Measurements from ENCODE around the gene SYNDIG1.
"Not testable (repeated sequence)": the region's sequence is repeated elsewhere in the genome, so short reads cannot be mapped to it uniquely, and the experiment has no call there.

Gene SYNDIG1

DNA sequence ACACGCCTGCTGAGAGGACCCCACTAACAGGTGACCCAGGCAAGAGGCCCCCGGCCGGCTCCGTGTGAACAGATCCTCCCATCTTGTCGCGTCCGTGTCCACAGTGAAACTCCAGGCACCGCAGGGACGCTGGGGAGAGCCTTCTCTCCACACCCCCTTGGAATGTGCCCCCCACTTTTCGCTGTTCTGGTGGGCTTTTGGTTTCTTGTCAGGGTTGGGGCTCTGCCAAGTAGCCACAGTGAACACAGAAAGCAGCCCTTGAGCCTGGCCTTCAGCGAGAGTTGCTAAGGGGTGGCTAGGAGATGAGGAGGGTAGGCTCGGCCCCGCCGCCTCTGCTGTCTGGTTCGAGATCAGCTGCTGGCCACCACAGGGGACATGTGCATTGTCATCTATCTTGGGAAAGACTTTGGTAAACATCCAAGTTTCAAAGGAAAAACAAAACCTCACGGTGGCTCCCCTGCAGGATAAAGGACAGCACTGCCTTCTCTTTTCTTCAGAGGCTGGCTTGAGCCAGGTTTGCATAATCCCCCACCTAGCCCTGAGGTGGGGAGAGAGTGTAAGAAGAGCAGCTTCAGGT lies 22.7 kb downstream of the SYNDIG1 start:
- no peak for DNase-seq (ENCODE audit: low read depth in 4 of 4, low spot score in 1 of 4)

DNA sequence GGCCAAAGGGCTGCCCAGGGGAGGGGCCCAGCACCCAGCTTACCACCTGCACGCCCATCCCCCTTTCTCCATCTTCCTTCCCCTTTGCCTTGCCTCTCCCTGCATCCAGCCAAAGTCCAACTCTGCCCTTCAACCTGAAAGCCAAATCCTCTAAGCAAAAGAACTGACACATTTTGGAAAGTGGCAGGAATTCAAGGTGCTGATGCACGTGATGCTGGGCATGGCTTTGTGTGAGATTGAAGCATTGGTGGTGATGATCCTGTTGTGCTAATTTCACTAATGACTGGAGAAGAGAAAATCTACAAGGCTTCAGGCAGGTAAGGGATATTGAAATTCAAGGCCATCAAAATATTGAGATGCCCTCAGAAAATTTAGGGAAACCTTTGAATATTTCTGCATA lies 23.3 kb downstream of the SYNDIG1 start:
- DNase-seq (ENCODE audit: low read depth in 4 of 4, low spot score in 1 of 4): no peak

DNA sequence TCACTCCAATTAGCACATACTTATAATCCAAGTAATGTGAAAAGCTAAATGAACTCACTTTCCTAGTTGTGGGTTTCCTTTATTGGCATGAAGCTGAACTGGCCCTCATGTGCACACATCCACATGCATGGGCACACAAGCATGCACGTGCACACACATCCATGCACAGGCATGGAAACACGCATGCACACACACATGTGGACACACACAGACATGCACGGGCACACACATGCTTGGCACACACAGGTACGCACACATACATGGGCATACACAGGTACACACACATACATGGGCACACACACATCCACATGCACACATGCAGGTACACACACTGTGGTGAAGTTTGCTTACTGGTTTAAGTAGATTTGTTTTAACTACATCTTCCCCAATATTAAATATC lies 23.8 kb downstream of the SYNDIG1 start:
- no peak for DNase-seq (ENCODE audit: low read depth in 4 of 4, low spot score in 1 of 4)

DNA sequence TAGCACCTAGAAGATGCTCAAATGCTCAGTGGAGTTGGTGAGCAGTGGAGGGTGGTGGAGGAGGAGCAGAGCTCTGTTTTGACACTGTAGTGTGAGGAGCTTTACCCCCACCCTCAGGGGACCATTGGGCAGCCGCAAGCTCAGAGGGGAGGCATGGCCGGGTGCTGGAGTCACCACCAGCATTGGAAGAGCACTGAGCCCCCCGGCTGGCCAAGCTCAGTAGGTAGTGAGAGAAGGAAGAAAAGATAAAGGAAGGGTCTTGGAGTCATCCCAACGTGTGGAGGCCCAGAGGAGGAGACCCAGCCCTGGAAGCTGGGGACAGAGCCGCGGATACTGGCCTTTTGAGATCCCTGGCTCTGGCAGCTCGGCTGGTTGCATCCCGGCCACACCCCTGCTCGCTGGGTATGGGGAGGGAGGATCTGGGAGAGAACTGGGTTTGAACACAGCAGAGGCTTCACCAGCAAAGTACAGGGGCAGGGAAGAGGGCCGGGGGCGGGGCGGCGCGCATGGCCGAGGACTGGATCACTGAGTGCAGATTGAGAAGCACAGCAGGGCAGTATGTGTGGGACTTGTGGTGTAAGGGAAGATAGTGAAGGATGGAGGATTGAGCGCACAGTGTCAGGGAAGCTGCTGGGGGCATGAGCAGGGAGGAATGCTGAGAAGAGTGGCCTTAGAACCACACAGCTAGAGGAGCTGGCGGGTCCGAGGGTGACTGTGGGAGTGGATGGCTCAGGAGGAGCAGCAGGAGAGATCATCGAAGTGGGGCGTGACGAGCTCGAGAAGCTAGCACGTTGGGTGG lies 24.4 kb downstream of the SYNDIG1 start:
- DNase-seq (ENCODE audit: low read depth in 4 of 4, low spot score in 1 of 4): no peak

DNA sequence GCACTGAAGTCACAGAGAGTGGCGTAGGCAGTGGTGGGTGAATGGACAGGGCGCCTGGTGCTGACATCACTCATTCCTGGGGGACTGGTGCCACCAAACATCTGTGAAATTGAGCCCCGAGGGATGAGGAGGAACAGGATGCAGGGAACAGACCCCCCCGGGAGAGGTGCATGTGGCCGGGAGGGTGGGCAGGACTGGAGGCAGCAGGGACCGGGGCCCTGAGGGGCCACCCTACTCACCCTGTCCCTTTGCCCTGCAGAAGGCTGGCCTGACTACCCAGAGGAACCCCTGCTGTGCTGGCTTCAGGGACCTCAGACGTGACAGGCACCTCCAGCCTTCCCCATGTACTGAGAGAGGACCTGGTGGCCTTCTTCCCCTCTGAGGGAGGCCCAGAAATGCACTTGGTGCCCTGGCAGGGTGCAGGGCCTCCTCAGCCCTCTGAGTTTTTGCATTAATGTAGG lies 25.1 kb downstream of the SYNDIG1 start:
- DNase-seq (ENCODE audit: low read depth in 4 of 4, low spot score in 1 of 4): no peak

DNA sequence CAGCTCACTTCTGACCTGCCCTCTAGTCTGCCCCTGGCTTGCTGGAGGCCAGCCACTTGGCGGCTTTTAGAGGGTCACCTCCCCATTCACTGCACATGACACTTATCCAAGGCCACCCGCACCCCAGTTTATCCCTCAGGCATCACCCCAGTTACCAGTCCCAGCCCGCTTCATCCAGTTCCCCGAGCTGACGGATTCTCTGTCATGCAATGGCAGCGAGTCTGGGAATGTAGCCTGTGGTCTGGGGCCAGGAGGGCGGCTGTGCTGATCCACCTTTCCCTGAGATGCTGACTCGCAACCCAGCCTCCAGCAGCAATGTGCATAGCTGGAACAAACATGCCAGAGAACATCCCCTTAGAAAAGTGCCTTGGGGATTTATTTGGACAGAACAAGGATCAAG lies 25.8 kb downstream of the SYNDIG1 start:
- no peak for DNase-seq (ENCODE audit: low read depth in 4 of 4, low spot score in 1 of 4)

DNA sequence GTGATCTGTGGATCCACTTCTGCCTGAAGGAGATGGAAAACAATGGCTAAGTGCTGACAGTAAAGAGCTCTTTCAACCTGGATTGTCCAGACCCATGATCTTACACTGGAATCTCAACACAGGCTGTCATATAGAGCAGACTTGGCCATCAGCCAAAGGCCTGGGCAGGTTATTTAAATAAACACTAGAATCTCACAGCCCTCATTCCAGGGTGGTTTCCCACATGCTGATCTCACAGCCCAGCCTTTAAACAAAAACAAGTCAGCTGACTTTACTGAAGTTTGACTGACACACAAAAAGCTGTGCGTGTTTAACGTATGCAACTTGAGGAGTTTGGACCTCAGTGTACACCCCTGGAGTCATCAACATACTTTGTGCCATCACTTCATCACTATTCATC lies 28.4 kb downstream of the SYNDIG1 start:
- DNase-seq (ENCODE audit: low read depth in 4 of 4, low spot score in 1 of 4): no peak

DNA sequence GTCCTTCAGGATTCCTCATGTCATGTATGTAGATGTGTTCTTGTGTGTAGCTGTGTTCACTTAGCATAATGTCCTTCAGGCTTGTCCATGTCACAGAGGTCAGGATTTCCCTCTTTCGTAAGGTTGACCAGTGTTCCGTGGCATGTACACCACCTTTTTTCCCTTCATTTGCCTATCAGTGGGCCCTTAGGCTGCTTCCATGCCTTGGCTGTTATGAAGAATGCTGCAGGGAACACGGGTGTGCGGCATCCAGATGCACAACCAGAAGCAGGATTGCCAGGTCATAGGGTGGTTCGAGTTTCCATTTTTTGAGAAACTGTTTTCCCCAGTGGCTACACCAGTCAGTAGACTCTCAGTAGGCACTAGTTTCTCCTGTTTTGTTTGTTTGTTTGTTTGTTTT lies 29.2 kb downstream of the SYNDIG1 start:
- DNase-seq (ENCODE audit: low read depth in 4 of 4, low spot score in 1 of 4): no peak

DNA sequence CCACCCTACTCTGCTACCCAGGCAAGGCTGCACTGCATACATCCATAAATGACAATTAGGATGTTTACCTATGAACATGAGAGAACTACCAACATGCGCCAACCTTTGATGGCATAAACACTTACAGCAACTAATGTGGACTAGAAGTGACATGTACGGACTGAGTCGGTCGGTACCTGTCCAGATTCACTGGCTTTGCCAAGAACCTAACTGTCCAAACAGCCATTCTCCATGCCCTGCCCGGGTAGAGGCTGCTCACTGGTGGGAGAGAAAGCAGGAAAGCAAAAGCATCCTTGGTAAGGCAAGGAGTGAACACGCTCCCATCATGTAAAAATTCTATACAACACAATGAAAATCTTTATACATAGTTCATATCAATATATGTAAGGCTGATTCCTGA lies 30.0 kb downstream of the SYNDIG1 start:
- no peak for DNase-seq (ENCODE audit: low read depth in 4 of 4, low spot score in 1 of 4)

DNA sequence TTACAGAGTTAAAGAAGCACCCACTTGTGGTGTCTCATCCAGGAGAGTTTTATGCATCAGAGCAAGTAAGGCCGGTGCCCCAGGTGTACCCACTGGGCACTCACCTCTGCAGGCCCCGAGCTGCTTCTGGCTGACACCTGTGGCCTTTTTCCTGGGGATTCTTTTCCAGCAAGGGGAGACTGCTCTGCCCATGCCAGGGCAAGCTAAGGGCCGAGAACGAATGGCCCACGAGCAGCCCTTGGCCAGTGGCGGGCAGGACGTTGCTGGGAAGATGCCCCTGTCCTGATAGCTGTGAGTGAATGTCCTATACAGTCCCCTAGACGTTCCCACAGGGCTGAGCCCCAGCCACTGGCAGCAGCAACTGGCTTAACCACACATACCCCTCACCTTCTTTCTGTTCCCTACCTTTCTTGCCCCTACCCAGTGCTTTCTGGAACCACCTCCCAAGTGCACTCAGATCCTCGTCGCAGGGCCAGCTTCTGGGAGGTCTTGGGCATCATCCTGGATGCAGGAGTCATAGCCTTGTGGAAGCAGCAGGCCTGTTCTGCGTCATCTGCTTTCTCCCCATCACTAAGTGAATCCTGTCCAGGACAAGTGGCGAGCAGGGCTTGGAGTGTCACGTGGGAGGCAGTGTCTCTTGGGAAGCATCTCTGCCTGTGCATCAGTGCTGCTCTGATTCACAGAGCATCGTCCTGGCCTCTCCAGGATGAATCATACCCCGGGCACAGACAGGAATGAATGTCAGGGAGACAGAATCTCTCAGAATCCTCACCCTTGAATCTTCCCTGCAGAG lies 32.5 kb downstream of the SYNDIG1 start:
- DNase-seq (ENCODE audit: low read depth in 4 of 4, low spot score in 1 of 4): no peak

DNA sequence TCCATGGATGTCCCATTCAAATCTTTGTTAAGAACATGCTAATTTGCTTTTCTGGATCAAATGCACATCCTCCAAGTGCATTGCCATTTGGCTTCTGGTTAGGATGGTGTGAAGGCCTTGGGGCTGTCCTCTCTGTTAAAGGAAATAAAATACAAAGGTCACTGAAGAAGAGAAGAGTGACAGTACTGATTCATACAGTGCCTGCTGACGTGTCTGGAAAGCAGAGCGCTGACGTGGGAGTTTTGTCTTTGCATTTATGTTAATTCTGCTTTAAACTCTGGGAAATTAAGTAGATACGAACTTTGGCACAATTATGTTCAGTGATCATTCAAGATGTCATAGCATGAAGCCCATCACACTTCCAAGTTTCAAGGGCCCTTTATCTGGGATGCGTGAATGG lies 33.2 kb downstream of the SYNDIG1 start:
- DNase-seq (ENCODE audit: low read depth in 4 of 4, low spot score in 1 of 4): no peak

DNA sequence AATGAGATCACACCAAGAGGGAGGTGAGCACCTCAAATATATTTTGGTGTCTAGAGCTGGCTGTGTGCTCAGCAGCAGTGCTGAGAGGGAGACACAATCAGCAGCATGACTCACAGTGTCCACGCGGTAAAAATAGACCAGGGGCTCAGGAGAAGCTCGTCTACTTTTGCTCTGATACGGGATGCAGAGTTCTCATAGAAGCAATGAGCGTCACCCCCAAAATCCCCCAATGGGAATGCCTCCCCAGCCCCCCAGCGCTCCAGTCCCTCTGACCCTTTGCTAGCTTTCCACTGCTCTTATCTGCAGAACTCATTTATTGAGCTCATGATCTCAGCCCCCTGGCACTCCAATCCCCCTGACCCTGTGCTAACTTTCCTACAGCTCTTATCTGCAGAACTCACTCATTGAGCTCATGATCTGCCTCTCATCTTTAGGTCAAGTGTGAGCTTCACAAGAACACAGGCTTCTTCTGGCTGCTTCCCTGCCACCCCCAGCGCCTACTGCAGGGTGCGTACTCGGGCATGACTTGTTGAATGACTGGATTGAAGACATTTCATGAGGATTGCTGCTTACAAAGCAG lies 34.0 kb downstream of the SYNDIG1 start:
- DNase-seq (ENCODE audit: low read depth in 4 of 4, low spot score in 1 of 4): no peak

DNA sequence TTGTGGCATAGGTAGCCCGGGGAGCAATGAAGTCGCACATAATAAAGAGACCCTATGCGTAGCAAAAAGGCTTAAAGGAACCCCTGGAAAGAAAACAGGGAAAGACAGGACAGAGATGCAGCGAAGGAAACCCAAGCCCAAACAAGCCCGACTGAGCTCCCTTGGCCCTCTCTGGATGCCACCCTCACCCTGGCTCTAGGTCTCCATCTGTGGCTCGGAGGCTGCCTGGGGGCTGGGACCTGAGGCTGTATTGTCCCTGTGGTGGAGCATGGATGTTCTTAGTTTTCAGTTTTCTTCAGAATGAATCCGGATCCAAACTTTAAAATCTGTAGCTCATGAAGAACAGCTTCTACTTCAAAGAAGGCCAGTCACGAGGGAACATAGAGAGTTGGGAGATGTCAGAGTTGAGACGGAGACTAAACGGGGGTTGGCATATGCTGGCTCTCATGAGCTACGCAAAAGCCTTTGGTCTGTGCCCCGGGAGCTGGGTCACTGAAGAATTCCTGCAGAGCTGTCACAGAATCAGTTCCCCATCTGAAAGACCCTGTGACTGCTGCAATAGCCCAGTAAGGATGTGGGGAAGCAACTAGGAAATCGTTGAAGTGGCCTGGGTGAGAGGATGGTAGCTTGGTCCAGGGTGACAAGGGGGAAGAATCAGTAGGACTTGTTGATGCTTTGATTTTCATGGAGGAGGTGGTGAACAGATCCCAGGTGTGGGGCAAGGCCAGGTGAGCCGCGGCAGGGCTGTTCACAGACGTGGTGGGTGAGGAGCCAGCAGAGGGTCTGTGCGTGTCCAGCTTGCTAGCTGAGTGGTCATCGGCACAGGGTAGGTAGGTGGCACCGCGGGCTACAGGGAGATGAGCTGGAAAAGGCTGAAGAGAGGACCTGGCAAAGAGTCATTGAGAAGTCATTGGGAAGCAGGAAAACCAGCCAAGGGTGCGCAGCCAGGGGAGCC lies 35.2 kb downstream of the SYNDIG1 start:
- no peak for DNase-seq (ENCODE audit: low read depth in 4 of 4, low spot score in 1 of 4)

DNA sequence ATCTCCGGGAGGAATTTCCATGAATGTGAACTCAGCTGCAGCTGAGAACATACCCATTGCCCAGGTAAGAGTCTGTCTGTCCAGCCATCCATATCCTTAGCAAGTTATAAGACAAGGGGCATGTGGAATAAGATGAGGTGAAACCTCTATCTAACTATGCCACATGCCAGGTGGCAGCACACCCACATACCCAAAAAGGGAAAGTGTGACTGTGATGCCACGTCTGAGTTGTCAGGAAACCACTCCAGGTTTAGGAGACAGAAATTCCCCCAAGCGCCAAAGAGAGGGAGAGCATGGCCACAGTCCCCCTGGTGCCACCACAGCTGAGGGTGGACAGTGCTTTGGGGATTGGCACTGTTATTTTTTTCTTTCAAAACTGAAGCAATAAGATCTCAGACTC lies 36.7 kb downstream of the SYNDIG1 start:
- no peak for DNase-seq (ENCODE audit: low read depth in 4 of 4, low spot score in 1 of 4)

DNA sequence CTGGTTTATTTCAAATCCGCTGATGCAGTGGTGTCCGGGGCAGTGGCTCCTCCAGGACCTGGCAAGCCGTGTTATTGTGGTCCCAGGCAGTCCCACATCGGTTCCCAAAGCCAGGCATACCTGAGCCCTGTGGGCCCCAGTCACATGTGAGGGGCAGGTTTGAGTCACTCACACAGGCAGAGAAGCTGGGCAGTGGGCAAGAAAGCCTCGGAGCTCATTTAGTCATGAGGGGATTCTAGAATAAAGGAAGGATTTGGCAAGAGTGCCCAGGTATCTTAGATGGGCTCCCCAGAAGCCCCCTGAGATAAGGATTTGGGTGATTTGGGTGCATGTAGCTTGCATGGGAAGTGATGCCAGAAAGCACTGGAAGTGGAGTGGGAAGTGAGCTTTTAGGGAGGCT lies 37.3 kb downstream of the SYNDIG1 start:
- no peak for DNase-seq (ENCODE audit: low read depth in 4 of 4, low spot score in 1 of 4)

DNA sequence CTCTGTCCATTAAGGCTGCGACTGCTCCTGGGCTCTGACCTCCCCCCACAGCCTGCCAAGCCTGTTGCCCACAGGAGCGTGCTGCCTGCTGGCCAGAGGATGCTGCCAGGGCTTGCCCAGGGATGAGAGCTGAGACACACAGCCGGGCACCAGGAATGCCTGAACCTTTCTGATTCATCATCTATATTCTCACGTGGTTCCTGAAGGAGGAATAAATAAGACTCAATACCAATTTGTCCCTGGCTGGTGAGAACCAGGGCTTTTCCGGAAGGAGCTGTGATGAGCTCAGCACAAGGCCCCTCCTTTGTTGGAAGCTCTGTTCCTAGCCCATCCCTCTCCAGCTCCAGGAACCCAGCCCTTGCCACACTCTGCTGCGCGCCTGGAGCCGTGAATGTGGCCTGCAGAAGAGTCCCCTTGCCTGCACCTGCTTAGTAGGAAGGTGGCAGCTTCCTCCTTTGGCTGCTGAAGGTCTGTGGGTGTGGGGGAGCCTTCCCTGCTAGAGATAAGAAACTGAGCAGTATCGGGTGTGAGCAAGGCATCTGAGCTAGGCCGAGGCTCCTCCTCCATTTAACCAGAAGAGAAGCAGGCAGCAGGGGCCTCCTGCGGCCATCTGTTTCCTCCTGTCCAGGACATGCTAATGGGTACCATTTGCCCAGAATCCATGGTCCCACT lies 37.9 kb downstream of the SYNDIG1 start:
- no peak for DNase-seq (ENCODE audit: low read depth in 4 of 4, low spot score in 1 of 4)

DNA sequence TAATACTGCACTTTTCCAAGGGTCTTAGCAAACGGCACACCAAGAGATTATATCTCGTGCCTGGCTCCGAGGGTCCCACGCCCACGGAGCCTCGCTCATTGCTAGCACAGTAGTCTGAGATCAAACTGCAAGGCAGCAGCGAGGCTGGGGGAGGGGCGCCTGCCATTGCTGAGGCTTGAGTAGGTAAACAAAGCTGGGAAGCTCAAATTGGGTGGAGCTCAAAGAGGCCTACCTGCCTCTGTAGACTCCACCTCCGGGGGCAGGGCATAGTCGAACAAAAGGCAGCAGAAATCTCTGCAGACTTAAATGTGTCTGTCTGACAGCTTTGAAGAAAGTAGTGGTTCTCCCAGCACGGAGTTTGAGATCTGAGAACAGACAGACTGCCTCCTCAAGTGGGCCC lies 43.0 kb downstream of the SYNDIG1 start:
- DNase-seq (ENCODE audit: low read depth in 4 of 4, low spot score in 1 of 4): not testable (repeated sequence)

DNA sequence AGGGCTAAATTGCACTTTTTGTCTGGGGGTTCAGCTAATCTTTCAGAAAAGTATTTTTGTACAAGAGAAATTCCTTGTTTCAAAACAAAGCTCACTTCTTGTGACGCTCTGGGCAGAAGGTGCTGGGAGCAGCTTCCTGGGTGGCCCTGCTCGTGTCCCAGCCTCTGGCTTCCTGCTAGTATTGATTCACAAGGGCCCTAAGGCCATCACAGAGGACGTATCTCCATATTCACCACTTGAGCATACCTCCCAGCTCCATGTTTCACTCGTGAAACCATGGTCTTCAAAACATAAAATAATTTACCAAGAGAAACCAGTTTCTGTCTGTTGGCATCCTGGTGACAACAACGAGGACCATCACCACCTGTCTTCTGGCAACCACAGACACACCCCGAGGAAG lies 49.1 kb downstream of the SYNDIG1 start:
- DNase-seq (ENCODE audit: low read depth in 4 of 4, low spot score in 1 of 4): no peak

DNA sequence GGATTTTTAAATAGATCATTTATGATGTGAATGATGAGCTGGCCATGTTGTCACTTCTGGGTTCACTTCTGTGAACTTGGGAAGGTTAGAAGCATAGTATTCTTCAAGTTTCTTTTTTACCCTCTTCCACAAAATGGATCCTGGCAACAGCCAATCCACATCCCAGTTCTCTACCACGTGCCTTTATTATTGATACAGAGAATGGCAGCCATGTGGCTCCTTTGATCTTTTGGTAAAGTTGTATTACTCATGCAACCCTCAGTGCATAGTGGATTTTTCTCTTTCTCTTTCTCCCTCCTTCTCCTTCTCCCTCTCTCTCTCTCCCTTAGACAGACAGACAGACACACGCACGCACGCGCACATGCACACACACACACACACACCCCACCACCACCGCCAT lies 50.0 kb downstream of the SYNDIG1 start:
- DNase-seq (ENCODE audit: low read depth in 4 of 4, low spot score in 1 of 4): no peak

DNA sequence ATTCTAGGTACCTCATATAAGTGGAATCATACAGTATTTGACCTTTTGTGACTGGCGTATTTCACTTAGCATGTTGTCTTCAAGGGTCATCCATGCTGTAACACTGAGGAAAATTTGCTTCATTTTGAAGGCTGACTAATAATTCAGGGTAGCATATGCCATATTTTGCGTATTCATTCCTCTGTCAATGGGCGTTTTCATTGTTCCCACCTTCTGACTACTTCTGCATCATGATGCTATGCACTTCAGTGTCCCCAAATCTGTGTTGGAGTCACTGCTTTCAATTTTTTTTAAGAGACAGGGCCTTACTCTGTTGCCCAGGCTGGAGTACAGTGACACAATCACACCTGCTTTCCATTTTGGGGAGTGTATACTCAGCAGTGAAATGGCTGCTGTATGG lies 51.6 kb downstream of the SYNDIG1 start:
- no peak for DNase-seq (ENCODE audit: low read depth in 4 of 4, low spot score in 1 of 4)

All from stimulated activated CD4-positive, alpha-beta T cell treated with anti-CD3 and anti-CD28 coated beads, Interleukin-1b, Interleukin-23, amount 100 ng/mL, for 24 hours (primary cell).